Cerebellar nuclear complex (tissue), 1 donor: ENCODE data around the gene F7.

Experiments used
- DNase-seq, 2 experiments: peaks; one replicate each; lab custom pipeline; 2025; lab: John Stamatoyannopoulos, UW

F7 gene

DNA sequence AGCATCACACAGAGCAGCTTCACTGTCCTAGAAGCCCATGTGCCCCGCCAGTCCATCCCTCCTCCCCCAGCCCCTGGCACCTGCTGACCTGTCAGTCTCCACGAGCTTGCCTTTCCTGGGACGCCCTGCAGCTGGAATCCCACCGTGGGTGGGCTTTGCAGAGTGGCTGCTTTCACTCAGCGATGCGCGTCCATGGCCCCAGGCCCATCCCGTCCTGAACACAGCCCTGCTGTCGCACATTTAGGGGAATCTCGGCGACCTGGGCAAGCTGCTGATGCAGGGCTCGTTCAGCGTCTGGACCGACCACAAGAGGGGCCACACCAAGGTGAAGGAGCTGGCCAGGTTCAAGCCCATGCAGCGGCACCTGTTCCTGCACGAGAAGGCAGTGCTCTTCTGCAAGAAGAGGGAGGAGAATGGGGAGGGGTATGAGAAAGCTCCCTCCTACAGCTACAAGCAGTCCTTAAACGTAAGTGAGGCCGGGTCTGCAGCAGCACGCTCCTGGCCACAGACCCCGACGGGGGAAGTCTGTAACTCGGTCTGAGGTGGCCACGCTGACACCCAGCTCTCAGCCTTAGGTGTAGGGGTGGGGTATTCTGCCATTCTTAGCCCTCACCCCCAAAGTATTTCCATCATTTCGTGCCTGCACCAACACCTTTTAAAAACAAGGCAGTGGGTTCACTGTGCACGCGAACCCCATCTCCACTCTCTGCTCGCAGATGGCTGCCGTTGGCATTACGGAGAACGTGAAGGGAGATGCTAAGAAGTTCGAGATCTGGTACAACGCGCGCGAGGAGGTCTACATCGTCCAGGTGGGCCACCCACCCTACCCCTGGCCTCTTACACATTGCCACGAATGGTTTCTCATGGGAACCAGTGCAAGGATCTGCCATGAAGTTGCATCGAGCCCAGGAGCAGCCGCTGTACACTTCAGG is 18.3 kb upstream of the F7 start:
- no peak for DNase-seq

GRCh38 chr13:113087923-113088690 is 17.5 kb upstream of the F7 start:
- no peak for DNase-seq

DNA sequence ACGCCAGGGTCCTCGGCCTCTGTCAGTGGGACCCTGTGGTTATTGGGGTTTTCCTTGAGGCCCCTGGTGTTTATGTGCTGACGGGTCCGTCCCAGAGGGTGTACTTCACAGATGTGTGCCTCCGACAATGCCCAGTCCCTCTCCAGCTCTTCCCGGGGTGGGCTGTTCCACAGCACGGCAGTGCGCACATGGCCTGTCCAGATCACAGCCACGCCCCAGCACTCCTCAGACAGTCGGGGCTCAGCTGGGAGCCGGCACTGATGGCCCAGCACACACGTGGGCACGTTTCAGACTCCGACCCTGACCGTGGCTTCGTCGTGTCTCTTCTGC is 16.9 kb upstream of the F7 start:
- DNase-seq, result no peak

DNA sequence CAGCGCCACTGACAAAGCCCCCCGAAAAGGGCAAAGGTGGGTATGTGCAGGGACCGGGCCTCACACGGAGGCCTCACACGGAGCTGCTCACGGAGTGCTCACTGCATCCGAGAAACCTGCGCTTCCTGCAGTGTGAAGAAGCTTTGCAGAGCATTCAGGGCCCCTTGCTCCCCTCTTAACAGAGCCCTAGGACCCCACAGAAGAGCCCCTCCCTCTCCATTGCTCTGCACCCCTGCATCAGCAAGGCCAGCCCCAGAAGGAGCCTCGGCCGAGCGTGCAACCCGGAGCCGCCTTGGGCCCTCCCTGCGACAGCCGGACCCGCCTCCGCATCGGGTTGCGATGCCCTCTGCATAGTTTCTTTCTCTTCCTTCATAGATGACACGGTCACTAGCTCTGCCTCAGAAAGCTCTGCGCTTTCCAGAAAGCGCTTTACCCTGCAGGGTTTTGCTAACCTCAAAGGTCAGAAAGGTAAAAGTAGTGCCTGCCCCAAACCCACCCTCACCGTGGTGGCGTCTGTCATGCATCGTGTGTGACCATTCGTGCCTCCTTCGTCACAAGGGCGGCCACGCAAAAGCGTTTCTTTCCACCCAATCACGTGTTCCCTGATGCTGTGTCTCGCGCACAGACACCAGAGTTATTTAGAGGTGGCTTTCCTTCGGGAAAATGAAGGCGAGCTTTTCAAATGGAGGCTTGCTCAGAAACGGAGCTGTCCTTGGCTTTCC is 15.7 kb upstream of the F7 start:
- DNase-seq, result no peak

- DNase-seq, result no peak
Measured at GRCh38 chr13:113090415-113090770, 15.2 kb upstream of the F7 start.

GRCh38 chr13:113090806-113091205 is 14.8 kb upstream of the F7 start:
- DNase-seq, result no peak

DNA sequence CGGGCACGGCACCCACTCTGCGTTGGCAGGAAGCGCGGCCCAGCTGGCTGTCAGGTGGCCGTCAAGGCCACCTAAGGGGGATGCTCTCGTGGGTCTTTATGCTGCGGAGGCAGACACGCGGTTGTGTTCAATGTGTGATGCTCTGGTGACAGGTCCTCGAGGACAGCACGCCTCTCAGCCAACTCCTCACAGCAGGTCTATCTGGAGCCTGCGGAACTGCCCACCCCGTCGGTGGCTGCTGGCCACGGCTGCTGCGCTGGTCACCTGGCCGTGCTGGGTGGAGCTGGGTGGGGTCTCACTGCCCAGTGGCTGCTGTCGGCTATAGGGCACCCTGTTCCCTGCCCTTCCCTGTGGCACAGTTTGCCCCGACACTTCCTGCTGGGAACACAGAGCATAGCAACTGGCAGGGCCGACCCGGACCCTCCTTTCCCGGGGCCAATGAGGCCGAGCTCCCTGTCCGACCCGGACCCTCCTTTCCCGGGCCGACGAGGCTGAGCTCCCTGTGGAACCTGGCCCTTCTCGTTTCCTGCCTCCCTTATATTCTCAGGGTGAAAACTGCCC is 14.3 kb upstream of the F7 start:
- no peak for DNase-seq

GRCh38 chr13:113091891-113092775 is 13.5 kb upstream of the F7 start:
- DNase-seq, result no peak

DNA sequence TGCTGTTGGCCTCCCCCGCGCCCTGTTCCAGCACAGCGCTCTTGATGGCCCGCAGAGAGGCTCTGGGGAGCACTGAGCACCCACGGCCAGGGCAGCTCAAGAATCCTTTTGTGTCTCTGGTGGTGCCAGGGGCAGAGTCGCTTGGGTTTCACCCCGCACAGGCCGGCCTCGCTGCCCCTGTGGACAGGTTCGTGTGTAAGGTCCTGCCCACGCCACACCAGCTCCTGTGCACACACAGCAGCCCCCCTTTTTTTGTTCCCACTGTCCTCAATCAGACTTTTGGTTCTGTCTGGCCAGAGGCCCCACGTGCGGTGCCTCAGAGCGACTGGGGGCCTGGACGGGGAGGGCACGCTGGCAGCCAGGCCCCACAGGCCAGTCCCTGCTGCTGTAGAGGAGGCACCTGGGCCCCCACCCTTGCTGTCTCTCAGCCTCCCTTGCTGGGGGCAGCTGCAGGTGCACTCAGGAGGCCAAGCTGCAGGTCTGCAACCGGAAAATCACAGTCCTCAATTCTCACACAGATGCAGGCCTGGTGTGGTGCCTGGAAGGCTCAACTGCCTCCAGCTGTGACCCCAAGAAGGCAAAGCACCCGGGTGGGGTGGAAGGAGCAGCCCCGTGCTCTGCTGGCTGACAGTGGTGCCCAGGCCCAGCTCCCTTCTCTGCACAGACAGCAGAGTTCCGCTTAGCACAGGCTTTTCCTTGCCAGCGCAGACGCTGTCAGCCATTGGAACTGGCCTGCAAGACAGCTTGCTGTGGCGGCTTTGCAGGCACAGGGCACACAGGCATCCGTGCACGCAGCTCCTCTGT is 12.6 kb upstream of the F7 start:
- DNase-seq, result no peak

- DNase-seq, result no peak
Measured at GRCh38 chr13:113093580-113094409, 11.8 kb upstream of the F7 start.

- DNase-seq, result no peak
Measured at GRCh38 chr13:113094410-113094800, 11.2 kb upstream of the F7 start.

DNA sequence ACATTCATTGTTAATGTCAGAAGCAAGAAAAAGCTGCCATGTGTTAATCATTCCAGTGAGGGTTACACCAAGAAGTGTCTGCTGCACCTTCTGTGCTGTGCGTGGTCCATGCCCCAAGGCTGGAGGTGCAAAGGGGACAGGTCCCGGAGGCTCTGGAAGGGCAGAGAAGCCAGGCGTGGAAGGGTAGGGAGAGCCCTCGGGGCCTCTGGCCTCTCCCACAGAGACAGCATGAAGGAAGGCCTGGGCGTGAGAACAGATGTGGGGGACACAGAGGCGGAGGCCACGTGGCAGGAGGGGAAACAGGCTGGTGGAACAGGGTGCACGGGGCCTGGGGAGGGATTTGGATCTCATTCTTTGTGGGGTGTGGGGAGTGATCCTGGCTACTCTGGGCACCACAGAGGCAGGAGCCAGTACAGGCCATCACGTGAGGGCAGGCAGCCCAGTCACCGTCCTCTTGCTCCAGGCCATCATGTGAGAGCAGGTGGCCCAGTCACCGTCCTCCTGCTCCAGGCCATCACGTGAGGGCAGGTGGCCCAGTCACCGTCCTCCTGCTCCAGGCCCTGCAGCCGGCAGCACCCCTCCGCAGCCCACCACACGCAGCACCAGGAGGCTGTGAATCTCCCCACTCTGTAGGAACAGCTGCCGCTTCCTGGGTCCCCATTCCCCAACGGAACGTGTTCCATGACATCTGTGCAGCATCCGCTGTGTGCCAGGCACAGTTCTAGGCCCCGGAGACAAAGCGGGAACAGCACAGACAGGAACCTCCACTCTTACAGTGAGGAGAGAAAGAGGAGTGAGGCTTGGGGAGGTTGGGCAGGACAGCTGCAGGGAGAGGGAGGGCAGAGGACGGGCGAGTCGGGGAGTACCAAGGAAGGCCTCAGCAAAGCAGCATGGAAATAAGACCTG is 10.2 kb upstream of the F7 start:
- no peak for DNase-seq

DNA sequence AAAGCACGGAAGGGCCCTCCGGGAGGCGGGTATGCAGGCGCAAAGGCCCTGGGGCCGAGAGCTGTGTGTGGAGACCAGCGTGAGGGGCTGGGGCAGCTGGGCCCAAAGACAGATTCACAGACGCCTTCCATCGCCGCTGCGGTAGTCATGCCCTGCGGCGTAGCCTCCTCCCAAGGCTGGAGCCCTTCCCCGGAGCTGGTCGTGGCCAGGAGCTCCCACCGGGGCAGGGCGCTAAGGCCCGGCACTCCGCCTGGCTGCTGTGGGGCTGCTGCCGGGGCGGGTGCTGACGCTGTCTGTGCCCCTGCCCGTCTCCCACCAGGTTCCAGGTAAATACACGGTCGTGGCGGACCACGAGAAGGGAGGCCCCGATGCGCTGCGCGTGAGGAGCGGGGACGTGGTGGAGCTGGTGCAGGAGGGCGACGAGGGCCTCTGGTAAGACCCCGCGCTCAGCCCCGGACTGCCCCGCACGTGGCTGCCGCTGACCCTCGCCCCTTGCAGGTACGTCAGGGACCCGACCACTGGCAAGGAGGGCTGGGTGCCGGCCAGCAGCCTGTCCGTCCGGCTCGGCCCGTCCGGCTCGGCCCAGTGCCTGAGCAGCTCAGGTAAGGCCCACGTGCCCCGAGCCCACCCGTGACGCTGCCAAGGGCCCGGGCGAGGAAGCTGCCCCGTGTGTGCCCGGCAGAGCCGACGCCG is 9.4 kb upstream of the F7 start:
- no peak for DNase-seq

DNA sequence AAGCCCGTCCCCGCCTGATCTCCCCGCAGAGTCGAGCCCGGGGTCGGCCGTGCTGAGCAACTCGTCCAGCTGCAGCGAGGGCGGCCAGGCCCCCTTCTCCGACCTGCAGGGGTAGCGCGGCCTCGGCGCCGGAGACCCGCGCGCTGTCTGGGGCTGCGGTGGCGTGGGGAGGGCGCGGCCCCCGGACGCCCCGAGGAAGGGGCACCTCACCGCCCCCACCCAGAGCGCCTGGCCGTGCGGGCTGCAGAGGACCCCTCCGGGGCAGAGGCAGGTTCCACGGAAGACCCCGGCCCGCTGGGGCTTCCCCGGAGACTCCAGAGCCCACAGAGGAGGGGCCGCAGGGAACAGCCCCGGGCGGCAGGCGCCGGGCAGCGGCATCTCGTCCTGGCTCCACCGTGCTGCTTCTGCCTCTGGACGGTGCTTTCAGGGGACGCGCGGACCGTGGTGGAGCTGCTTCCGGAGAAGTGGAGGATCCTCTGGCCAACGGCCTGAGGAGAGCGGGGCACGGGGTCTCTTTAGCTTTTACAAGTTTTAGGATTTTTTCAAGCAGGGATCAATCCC is 8.8 kb upstream of the F7 start:
- DNase-seq, result no peak

DNA sequence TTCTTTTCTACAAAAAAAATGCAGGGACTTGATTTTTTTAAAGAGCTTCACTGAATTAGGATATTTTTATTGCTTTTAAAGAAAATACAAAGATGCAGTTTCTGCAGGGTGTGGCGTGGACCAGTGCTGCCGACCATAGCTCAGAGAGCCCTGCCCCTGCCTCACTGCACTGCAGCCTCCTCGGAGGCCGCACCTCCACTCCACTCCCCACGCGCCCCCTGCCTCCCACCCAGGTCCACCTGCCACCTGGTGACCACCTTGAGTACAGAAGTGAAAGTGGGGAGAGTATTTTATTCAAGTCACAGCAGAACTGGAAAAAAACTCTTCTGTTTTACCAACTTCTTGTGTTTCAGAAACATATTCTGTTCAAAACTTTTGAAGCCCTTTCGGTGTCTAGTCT is 7.9 kb upstream of the F7 start:
- DNase-seq, result no peak

GRCh38 chr13:113098162-113098732 is 7.3 kb upstream of the F7 start:
- no peak for DNase-seq

DNA sequence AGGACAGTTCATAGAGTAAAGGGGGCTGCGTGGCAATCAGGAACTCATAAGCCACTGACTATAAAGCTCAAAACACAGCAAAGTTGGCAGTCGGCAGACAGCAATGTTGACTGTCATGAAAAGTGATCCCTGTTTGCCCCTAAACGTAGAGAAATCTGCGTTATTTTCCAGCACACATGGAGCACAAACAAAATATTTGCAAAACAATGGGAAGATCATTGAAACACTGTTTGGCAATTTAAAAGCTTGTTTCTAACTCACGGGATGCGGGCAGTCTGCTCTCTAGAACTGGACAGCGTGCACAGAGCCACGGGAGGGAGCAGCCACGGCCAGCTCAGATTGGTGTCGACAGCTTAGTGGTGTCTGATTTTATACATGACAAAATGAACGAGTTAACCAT is 6.4 kb upstream of the F7 start:
- DNase-seq, result no peak
